ENCODE results near the gene FMO1.

Gene FMO1

GRCh38 chr1:171245458-171246064 is 2.7 kb upstream of the FMO1 start:
- ATAC-seq, result peak; percentile 97
- TF ChIP-seq ZNF565 (CRISPR knock-in tag; conservative IDR thresholded peaks at IDR 0.05; ENCODE audit: low read depth) (no peak), PATZ1 (CRISPR knock-in tag; IDR thresholded peaks at IDR 0.05; ENCODE audit: borderline replicate concordance) (no peak), CREB5 (CRISPR knock-in tag; IDR thresholded peaks at IDR 0.05; ENCODE audit: low read depth) (no peak), SNAI2 (CRISPR knock-in tag; IDR thresholded peaks at IDR 0.05) (no peak), ESRRG (CRISPR knock-in tag; IDR thresholded peaks at IDR 0.05) (no peak), ZFP3 (CRISPR knock-in tag; IDR thresholded peaks at IDR 0.05) (no peak), ZNF70 (CRISPR knock-in tag; IDR thresholded peaks at IDR 0.05) (no peak), TCF4 (CRISPR knock-in tag; IDR thresholded peaks at IDR 0.05; ENCODE audit: borderline replicate concordance) (no peak), GLIS3 (CRISPR knock-in tag; IDR thresholded peaks at IDR 0.05) (no peak), PPARA (CRISPR knock-in tag; IDR thresholded peaks at IDR 0.05; ENCODE audit: borderline replicate concordance) (no peak), OSR1 (CRISPR knock-in tag; IDR thresholded peaks at IDR 0.05) (no peak), TSHZ2 (CRISPR knock-in tag; IDR thresholded peaks at IDR 0.05) (no peak), RARB (CRISPR knock-in tag; IDR thresholded peaks at IDR 0.05) (no peak), ZC3H10 (CRISPR knock-in tag; IDR thresholded peaks at IDR 0.05) (no peak)

- ATAC-seq, result no peak
- TF ChIP-seq POU6F1 (CRISPR knock-in tag; IDR thresholded peaks at IDR 0.05; ENCODE audit: borderline replicate concordance, low read depth) (no peak), PATZ1 (CRISPR knock-in tag; IDR thresholded peaks at IDR 0.05; ENCODE audit: borderline replicate concordance) (no peak), ZC3H10 (CRISPR knock-in tag; IDR thresholded peaks at IDR 0.05) (no peak), SNAI2 (CRISPR knock-in tag; IDR thresholded peaks at IDR 0.05) (no peak), OSR1 (CRISPR knock-in tag; IDR thresholded peaks at IDR 0.05) (no peak), CSDC2 (CRISPR knock-in tag; IDR thresholded peaks at IDR 0.05) (no peak), GLIS3 (CRISPR knock-in tag; IDR thresholded peaks at IDR 0.05) (no peak), ZFP3 (CRISPR knock-in tag; IDR thresholded peaks at IDR 0.05) (no peak), RARB (CRISPR knock-in tag; IDR thresholded peaks at IDR 0.05) (no peak), ZNF565 (CRISPR knock-in tag; conservative IDR thresholded peaks at IDR 0.05; ENCODE audit: low read depth) (no peak), PPARA (CRISPR knock-in tag; IDR thresholded peaks at IDR 0.05; ENCODE audit: borderline replicate concordance) (no peak), CREB5 (CRISPR knock-in tag; IDR thresholded peaks at IDR 0.05; ENCODE audit: low read depth) (no peak), ISL1 (CRISPR knock-in tag; IDR thresholded peaks at IDR 0.05) (no peak), ARNTL (CRISPR knock-in tag; IDR thresholded peaks at IDR 0.05; ENCODE audit: borderline replicate concordance, low read depth) (no peak), ZNF70 (CRISPR knock-in tag; IDR thresholded peaks at IDR 0.05) (no peak), TOX (CRISPR knock-in tag; IDR thresholded peaks at IDR 0.05; ENCODE audit: borderline replicate concordance) (no peak), ZNF8 (CRISPR knock-in tag; IDR thresholded peaks at IDR 0.05) (no peak), ESRRG (CRISPR knock-in tag; IDR thresholded peaks at IDR 0.05) (no peak)
Observed at GRCh38 chr1:171247501-171247900, 793 bp upstream of the FMO1 start.
